ENCODE results near the gene STPG1. TPM values are rescaled to one million over a fixed set of nuclear protein-coding genes. Genes with fewer than 3 reads are reported as not detected.
"Not testable (repeated sequence)": the region's sequence is repeated elsewhere in the genome, so short reads cannot be mapped to it uniquely, and the experiment has no call there.

The STPG1 gene
- total RNA-seq (1 to 10 TPM; 3.4 to 5.6 (median 5.4) TPM), total RNA-seq (2.1 to 6.6 (median 4.7) reads per million in 29 experiments)
- 4.2 TPM for total RNA-seq (2013)

- H3K4me3 Mint-ChIP-seq, result peak within 1 kb of the TSS; percentile 89 to 99 (median 93)
- ChIA-PET CTCF (interaction anchor here (0.6 to 3.4 kb wide), 9 partner anchors 9 to 214 kb away, joined by 3 to 14 read pairs (median 5); no protein-coding TSS in a partner anchor), POLR2A (interaction anchor here in 1 of 2 donors (0.6 kb wide), 1 partner anchor 88 kb away, joined by 4 read pairs; no protein-coding TSS in a partner anchor)
- no peaks in the 10 kb centered on the region for H3K9me3 Mint-ChIP-seq
- ATAC-seq (replicated peaks in 1 of 4), result peak; percentile 7 to 24 (median 18)
- peaks cover 3% of the 10 kb centered on the region for H3K36me3 Mint-ChIP-seq
- H3K27me3 Mint-ChIP-seq, result no peaks in the 10 kb centered on the region
- H3K27me3 ChIP-seq (replicated peaks in 1 of 2; ENCODE audit: control insufficient read depth in 2 of 2, extremely low read depth in 1 of 2, insufficient read depth in 2 of 2, low read length in 1 of 2), result no peaks in the 10 kb centered on the region
- 6% methylated on average over 43 of the region's 48 CpGs for WGBS (ENCODE audit: insufficient coverage)
- H3K36me3 ChIP-seq (ENCODE audit: control insufficient read depth in 2 of 2, extremely low read depth in 1 of 2, insufficient read depth in 1 of 2, low read length in 1 of 2), result no peaks in the 10 kb centered on the region
- H3K27ac ChIP-seq (ENCODE audit: low read length), result peak within 1 kb of the TSS; percentile 66
- peak within 1 kb of the TSS; percentile 80 to 86 for H3K27ac Mint-ChIP-seq
- peaks cover 25 to 42% of the 10 kb centered on the region in 2 experiments for H3K4me1 ChIP-seq (ENCODE audit: control insufficient read depth in 1 of 2, extremely low read depth in 1 of 2, insufficient read depth in 2 of 2, low read length in 2 of 2)
- peak in 31 of 35 experiments; percentile 24 to 88 (median 45) for DNase-seq
- peaks cover 52 to 57% (median 55%) of the 10 kb centered on the region in 3 donors for H3K4me1 Mint-ChIP-seq
- peak within 1 kb of the TSS; percentile 77 to 85 for H3K4me3 ChIP-seq (ENCODE audit: control insufficient read depth in 1 of 2, extremely low read depth in 1 of 2, low read length in 1 of 2)
- no peaks in the 10 kb centered on the region for H3K9me3 ChIP-seq
Observed at GRCh38 chr1:24413350-24414163, at the start of gene STPG1. Gene STPG1 (minus strand): TSS chr1:24413782. CDS start chr1:24401388, 12,394 bp downstream.

DNA sequence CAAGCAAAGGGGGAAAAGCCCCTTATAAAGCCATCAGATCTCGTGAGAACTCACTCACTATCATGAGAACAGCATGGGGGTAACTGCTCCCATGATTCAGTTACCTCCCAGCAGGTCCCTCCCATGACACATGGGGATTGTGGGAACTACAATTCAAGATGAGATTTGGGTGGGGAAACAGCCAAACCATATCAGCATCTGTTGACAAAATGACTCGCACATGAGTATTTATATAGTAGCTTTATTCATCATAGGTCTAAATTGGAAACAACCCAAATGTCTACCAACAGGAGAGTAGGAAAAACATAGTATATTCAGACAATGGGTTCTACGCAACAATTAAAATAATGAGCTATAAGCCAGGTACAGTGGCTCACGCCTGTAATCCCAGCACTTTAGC, 48.5 kb upstream of the STPG1 start:
- H3K9me3 Mint-ChIP-seq; H3K27ac ChIP-seq (ENCODE audit: low read length); H3K4me1 ChIP-seq (ENCODE audit: control insufficient read depth in 1 of 2, extremely low read depth in 1 of 2, insufficient read depth in 2 of 2, low read length in 2 of 2); H3K4me3 ChIP-seq (ENCODE audit: control insufficient read depth in 1 of 2, extremely low read depth in 1 of 2, low read length in 1 of 2); DNase-seq; H3K27me3 ChIP-seq (replicated peaks in 1 of 2; ENCODE audit: control insufficient read depth in 2 of 2, extremely low read depth in 1 of 2, insufficient read depth in 2 of 2, low read length in 1 of 2); CTCF ChIA-PET; H3K4me3 Mint-ChIP-seq; H3K9me3 ChIP-seq; H3K27me3 Mint-ChIP-seq; ATAC-seq (replicated peaks in 1 of 4): not testable (repeated sequence)
- 100% methylated on average over 1 of the region's 4 CpGs for WGBS (ENCODE audit: insufficient coverage)
- POLR2A ChIA-PET, result interaction anchor here in 1 of 2 donors (0.5 kb wide), 1 partner anchor 181 kb away, joined by 3 read pairs; the partner anchor contains the start of gene SRRM1
- H3K27ac Mint-ChIP-seq, result peak overlapping the region; percentile 22 to 76
- H3K36me3 Mint-ChIP-seq, result peaks cover 70% of the 10 kb centered on the region
- H3K36me3 ChIP-seq (ENCODE audit: control insufficient read depth in 2 of 2, extremely low read depth in 1 of 2, insufficient read depth in 1 of 2, low read length in 1 of 2), result peaks cover 16 to 74% of the 10 kb centered on the region in 2 donors
- peaks cover 30 to 50% (median 34%) of the 10 kb centered on the region in 3 donors for H3K4me1 Mint-ChIP-seq

DNA sequence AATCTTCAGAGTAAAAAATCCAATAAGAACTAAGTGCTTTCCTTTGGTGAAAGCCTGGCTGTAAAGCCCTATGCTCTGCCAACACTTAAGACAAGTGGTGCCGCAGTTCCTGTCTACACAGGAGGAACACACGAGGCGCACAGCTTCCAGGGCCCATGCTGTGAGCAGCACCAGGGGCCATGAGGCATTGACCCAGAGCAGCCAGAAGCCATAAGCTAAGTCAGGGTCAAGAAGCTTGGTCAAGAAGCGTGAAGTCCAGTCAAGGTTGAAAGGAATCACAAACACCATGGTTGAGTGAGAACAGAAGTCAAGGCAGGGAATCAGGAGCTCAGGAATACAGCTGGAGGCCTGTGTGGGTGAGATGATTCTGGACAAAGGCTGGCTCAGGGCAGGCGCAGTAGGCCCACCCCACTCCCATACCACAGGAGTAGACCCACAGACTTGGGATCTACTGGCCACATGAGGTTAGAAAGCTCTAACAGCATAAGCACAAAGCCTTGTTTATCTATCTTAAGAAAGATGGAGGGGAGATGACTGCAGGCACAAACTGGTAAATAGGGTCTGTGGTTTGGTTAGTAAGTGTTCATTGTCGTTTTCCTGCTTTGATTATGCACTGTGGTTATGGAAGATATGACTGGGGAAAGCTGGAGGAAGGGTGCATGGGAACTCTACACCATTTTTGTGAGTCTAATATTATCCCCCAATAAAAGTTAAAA, 46.1 kb upstream of the STPG1 start:
- Histone ChIP-seq H3K27ac (ENCODE audit: low read length) (no peak overlapping the region), H3K4me3 (ENCODE audit: control insufficient read depth in 1 of 2, extremely low read depth in 1 of 2, low read length in 1 of 2) (no peak overlapping the region), H3K4me1 (ENCODE audit: control insufficient read depth in 1 of 2, extremely low read depth in 1 of 2, insufficient read depth in 2 of 2, low read length in 2 of 2) (peaks cover 5 to 7% of the 10 kb centered on the region in 2 experiments), H3K9me3 (no peaks in the 10 kb centered on the region), H3K36me3 (ENCODE audit: control insufficient read depth in 2 of 2, extremely low read depth in 1 of 2, insufficient read depth in 1 of 2, low read length in 1 of 2) (peaks cover 15 to 74% of the 10 kb centered on the region in 2 donors), H3K27me3 (replicated peaks in 1 of 2; ENCODE audit: control insufficient read depth in 2 of 2, extremely low read depth in 1 of 2, insufficient read depth in 2 of 2, low read length in 1 of 2) (no peaks in the 10 kb centered on the region)
- H3K27me3 Mint-ChIP-seq, result no peaks in the 10 kb centered on the region
- no peak overlapping the region for H3K4me3 Mint-ChIP-seq
- DNase-seq (no peak), ATAC-seq (replicated peaks in 1 of 4) (no peak)
- peak overlapping the region in 1 of 2 donors; percentile 28 for H3K27ac Mint-ChIP-seq
- 93% methylated on average over 4 of the region's 6 CpGs for WGBS (ENCODE audit: insufficient coverage)
- ChIA-PET POLR2A (no interaction called here), CTCF (interaction anchor here in 1 of 2 donors (1.5 kb wide), 1 partner anchor 44 kb away, joined by 6 read pairs; the partner anchor contains the start of gene NIPAL3)
- no peaks in the 10 kb centered on the region for H3K9me3 Mint-ChIP-seq
- H3K4me1 Mint-ChIP-seq, result peaks cover 20 to 29% (median 21%) of the 10 kb centered on the region in 3 donors
- H3K36me3 Mint-ChIP-seq, result peaks cover 69% of the 10 kb centered on the region

DNA sequence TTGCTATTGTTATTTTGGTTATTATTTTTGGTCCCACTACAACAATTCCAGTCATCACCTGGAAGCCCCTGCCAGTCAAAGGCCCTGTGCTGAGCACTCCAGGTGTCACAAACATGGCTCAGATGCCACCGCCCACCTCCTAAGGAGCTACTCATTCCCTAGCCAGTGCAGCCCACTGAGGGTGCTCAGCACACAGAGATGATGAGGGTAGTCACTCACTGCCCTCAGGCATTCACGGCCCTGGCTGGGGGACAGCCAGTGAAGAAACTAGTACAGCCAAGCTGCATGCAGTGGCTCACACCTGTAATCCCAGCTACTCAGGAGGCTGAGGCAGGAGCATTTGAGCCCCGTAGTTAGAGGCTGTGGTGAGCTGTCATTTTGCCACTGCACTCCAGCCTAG, 44.3 kb upstream of the STPG1 start:
- 100% methylated on average over 1 of the region's 3 CpGs for WGBS (ENCODE audit: insufficient coverage)
- no peak for ATAC-seq (replicated peaks in 1 of 4)

DNA sequence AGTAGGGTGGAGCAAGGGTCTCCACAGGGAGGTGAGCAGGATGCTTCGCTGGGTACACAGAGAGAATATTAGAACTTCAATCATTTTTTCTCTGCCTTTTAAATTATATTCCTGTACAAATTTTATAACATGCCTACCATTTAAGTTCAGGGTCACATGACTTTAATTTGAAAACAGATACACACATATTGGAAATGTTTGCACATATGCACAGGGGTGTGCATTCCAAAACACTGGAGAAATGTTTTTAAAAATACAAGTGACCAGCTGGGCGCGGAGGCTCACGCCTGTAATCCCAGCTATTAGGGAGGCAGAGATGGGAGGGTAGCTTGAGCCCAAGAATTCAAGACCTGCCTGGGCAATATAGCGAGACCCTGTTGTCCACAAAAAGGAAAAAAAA, 41.7 kb upstream of the STPG1 start:
- Mint-ChIP-seq H3K27ac (no peak overlapping the region), H3K27me3 (no peaks in the 10 kb centered on the region), H3K4me3 (no peak overlapping the region), H3K36me3 (peaks cover 75% of the 10 kb centered on the region), H3K9me3 (no peaks in the 10 kb centered on the region), H3K4me1 (peaks cover 0 to 15% (median 0%) of the 10 kb centered on the region in 3 donors)
- ATAC-seq (replicated peaks in 1 of 4) (no peak), DNase-seq (no peak)
- Histone ChIP-seq H3K9me3 (no peaks in the 10 kb centered on the region), H3K4me1 (ENCODE audit: control insufficient read depth in 1 of 2, extremely low read depth in 1 of 2, insufficient read depth in 2 of 2, low read length in 2 of 2) (no peaks in the 10 kb centered on the region), H3K27me3 (replicated peaks in 1 of 2; ENCODE audit: control insufficient read depth in 2 of 2, extremely low read depth in 1 of 2, insufficient read depth in 2 of 2, low read length in 1 of 2) (no peaks in the 10 kb centered on the region), H3K4me3 (ENCODE audit: control insufficient read depth in 1 of 2, extremely low read depth in 1 of 2, low read length in 1 of 2) (no peak overlapping the region), H3K27ac (ENCODE audit: low read length) (no peak overlapping the region), H3K36me3 (ENCODE audit: control insufficient read depth in 2 of 2, extremely low read depth in 1 of 2, insufficient read depth in 1 of 2, low read length in 1 of 2) (peaks cover 16 to 90% of the 10 kb centered on the region in 2 donors)
- POLR2A ChIA-PET, result no interaction called here
- 100% methylated on average over 1 of the region's 5 CpGs for WGBS (ENCODE audit: insufficient coverage)
- CTCF ChIA-PET, result no interaction called here

More for the DNA sequence above, 44.3 kb upstream of the STPG1 start:
- Histone ChIP-seq H3K27me3 (replicated peaks in 1 of 2; ENCODE audit: control insufficient read depth in 2 of 2, extremely low read depth in 1 of 2, insufficient read depth in 2 of 2, low read length in 1 of 2) (no peaks in the 10 kb centered on the region), H3K27ac (ENCODE audit: low read length) (no peak overlapping the region), H3K4me3 (ENCODE audit: control insufficient read depth in 1 of 2, extremely low read depth in 1 of 2, low read length in 1 of 2) (no peak overlapping the region), H3K4me1 (ENCODE audit: control insufficient read depth in 1 of 2, extremely low read depth in 1 of 2, insufficient read depth in 2 of 2, low read length in 2 of 2) (no peaks in the 10 kb centered on the region), H3K9me3 (no peaks in the 10 kb centered on the region), H3K36me3 (ENCODE audit: control insufficient read depth in 2 of 2, extremely low read depth in 1 of 2, insufficient read depth in 1 of 2, low read length in 1 of 2) (peaks cover 15 to 80% of the 10 kb centered on the region in 2 donors)
- DNase-seq, result no peak
- ChIA-PET POLR2A (no interaction called here), CTCF (interaction anchor here (0.5 to 0.6 kb wide), 2 partner anchors 14 to 54 kb away, joined by 3 to 4 read pairs; no protein-coding TSS in a partner anchor)
- Mint-ChIP-seq H3K4me1 (peaks cover 4 to 11% (median 7%) of the 10 kb centered on the region in 3 donors), H3K4me3 (no peak overlapping the region), H3K9me3 (no peaks in the 10 kb centered on the region), H3K27me3 (no peaks in the 10 kb centered on the region), H3K36me3 (peaks cover 71% of the 10 kb centered on the region), H3K27ac (peak overlapping the region in 1 of 2 donors; percentile 44)

GRCh38 chr1:24454673-24455072, 41.1 kb upstream of the STPG1 start:
- DNase-seq (no peak), ATAC-seq (replicated peaks in 1 of 4) (no peak)
- H3K4me1 ChIP-seq (ENCODE audit: control insufficient read depth in 1 of 2, extremely low read depth in 1 of 2, insufficient read depth in 2 of 2, low read length in 2 of 2), result no peaks in the 10 kb centered on the region
- H3K36me3 Mint-ChIP-seq, result peaks cover 75% of the 10 kb centered on the region
- no peaks in the 10 kb centered on the region for H3K27me3 ChIP-seq (replicated peaks in 1 of 2; ENCODE audit: control insufficient read depth in 2 of 2, extremely low read depth in 1 of 2, insufficient read depth in 2 of 2, low read length in 1 of 2)
- H3K27ac Mint-ChIP-seq, result peak overlapping the region in 1 of 2 donors; percentile 32
- ChIA-PET CTCF (interaction anchor here in 1 of 2 donors (0.9 kb wide), 1 partner anchor 27 kb away, joined by 3 read pairs; no protein-coding TSS in a partner anchor), POLR2A (no interaction called here)
- H3K36me3 ChIP-seq (ENCODE audit: control insufficient read depth in 2 of 2, extremely low read depth in 1 of 2, insufficient read depth in 1 of 2, low read length in 1 of 2), result peaks cover 14 to 90% of the 10 kb centered on the region in 2 donors
- peaks cover 0 to 13% (median 0%) of the 10 kb centered on the region in 3 donors for H3K4me1 Mint-ChIP-seq
- H3K9me3 ChIP-seq, result no peaks in the 10 kb centered on the region
- H3K4me3 ChIP-seq (ENCODE audit: control insufficient read depth in 1 of 2, extremely low read depth in 1 of 2, low read length in 1 of 2), result no peak overlapping the region
- no peak overlapping the region for H3K4me3 Mint-ChIP-seq
- H3K27me3 Mint-ChIP-seq, result no peaks in the 10 kb centered on the region
- H3K27ac ChIP-seq (ENCODE audit: low read length), result no peak overlapping the region
- no peaks in the 10 kb centered on the region for H3K9me3 Mint-ChIP-seq
- 100% methylated on average over 1 of the region's 5 CpGs for WGBS (ENCODE audit: insufficient coverage)

Data from T-cell (primary cell).